ENCODE data around the gene ZFR2.
A peak's percentile ranks its signal among the peaks of the same experiment; 100 is the strongest.

ZFR2 gene

DNA sequence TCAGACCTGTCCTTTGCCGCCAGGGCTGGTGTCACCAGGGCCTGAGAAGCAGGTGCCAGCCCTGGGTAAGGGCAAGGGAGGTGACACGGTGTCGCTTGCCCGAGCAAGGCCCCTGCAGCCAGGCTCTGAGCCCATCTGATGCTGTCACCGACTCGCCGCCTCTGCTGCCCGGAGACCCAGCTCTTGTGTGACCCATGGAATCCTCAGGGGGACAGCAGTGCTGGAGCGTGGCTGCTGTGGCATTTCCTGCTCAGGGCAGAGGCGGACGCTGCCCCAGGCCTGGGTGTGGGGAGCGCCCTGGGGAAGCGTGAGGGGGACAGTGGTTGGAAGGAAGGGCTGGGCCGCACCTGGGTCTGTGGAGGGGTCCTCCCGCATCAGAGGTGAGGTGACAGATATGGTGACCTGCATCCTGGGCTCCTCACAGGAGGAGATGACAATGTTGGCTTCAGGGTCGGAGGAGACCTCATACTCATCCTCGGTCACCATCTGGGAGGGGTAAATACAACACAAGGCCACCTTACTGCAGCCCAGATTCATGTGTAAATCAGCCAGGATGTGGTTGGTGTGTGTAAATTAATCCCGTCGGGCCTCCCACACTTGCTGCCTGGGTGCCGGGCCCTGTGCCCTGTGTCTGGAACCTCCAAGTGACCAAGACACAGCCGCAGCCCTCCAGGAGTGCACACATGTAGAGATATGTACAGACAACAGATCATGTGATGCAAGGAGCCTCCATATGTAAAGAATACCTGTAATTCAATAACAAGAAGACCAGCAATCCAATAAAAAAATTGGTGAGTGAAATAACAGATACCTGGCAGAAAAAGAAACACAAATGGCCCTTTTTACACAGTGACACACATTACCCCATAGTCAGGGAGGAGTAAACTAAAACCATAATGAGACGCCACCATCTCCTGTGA, 55.1 kb downstream of the ZFR2 start:
- peak in 2 of 5 experiments; percentile 51 to 61 for DNase-seq

DNA sequence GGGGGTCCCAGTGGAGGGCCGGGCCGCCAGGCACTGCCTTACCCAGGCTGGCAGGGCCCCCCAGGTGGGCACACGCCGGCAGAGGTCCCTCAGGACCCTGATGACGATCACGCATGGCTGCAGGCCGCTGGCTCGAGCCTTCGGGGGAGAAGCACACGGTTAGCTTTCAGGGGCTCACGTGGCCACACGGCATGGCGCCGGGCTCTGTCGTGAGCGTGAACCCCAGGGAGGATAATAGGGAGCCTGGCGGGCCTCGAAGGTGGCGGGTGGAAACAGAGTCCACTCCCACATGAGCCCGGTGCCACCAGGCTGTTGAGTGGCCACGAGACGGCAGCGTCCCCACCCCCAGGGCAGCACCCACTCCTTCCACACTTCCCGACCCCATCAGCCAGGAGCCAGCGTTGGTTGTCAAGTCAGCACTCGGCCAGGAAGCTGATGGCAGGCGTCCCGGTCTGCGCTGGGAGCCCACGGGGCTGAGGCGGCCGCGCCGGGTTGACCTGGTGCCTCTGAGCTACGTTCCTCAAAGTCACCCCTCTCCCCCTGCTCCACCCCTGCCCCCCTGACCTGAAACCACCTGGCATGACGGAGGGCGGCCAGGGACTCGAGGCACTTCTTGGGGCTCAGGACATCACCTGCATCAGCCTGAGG, 58.0 kb downstream of the ZFR2 start:
- DNase-seq: no peak

DNA sequence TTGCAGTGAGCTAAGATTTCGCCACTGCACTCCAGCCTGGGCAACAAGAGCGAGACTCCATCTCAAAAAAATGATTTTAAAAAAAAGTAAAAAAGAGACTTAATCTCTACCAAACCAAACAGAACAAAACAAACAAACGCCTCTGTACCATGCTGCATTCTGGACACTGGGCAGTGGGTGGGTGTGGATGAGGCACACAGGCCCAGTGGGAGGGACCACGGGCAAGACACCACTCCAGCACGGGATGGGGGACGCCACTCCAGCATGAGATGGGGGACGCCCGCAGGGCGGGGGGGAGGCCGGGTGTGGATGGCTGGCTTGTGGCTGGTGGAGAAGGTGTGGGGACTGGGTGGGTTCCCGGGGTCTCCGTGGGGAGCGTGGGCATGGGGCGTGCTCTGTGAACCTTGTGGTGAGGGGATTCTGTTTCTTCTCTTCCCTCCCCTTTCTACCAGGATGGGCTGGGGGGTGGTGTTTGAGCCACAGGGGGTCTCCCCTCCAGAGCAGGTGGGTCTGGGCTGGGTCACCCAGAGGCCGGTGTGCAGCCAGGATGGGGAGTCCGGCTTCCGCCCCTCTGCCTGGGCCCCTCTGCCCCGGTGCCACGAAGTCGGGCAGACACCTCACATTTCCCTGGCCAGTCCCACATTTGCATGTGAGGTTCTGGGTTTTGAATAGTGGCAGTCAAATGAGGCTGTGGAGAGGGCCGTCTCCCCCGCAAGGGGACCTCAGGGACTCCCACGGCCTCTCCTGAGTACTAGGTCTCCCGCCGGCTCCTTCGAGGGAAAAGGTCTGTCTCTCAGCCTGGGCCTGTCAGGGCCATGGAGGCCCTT, 58.7 kb downstream of the ZFR2 start:
- no peak for DNase-seq

DNA sequence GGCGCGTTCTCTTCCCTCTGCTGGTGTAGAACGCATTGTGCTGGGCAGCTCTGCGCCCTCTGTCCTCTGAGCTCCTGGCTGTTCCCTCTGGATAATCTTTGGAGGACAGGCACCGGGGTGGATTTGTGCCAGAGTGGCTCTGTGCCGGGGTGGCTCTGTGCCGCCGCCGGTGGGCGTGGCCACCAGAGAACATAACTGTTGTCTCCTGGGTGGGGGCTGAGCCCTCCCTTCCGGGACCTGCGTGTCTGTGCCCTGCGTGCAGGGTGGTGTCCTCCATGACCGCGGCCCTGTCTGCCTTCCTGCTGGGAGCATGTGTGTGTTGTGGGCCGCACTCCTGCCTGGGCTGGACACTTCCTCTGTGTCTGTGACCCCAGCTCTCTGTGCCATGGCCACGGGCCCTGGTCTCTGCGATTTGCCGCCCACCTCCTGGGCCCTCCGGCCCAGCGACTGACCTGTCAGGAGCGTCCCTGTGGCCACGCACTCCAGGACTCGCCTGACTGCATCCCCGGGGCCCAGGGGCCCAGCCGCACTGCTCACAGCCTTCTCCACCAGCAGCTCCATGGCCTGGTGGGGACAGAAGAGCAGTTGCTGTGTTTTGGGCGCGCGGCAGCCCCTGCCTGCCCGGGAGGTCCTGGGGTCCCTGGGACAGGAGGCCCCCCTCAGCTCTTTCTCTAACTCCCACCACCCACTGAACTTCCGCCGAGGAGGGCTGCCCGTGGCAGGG, 60.3 kb downstream of the ZFR2 start:
- DNase-seq: no peak

DNA sequence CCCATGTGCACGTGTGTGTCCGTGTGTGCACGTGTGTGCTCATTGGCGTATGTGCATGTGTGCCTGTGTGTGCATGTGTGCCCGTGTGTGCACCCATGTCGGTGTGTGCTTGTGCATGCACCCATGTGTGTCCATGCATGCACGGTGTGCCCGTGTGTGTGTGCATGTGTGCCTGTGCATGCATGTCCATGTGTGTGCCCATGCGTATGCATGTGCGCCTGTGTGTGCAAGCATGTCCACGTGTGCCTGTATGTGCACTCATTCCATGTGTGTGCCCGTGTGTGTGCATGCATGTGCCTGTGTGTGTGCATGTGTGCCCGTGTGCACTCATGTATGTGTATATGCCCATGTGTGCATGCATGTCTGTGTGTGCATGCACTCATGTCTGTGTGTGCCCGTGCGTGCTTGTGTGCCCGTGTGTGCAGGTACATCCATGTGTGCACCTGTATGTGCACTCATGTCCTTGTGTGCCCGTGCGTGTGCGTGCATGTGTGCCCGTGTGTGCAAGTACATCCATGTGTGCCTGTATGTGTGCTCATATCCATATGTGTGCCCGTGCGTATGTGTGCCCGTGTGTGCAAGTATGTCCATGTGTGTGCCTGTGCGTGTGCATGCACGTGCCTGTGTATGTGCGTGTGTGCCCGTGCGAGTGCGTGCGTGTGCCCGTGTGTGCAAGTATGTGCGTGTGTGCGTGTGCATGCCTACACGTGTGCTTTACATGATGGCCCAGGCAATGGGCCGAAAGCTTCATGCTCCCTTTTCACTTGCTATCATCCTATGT, 61.1 kb downstream of the ZFR2 start:
- no peak for DNase-seq

DNA sequence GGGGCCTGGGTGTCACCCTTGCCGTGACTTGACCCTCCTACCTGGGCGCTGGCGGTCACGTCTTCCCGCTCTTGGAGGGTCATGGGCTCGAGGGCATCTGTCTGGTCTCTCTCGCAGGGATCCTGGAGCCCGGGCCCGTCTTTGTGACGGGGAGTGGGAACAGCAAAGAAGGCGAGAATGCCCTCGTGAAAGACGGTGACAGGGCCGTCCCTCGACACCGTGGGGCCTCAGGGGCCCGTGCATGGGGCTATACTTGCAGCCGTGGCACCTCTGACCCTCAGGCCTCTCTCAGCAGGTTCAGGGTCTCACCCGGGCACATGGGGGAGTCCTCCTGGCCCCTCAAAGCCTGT, 61.7 kb downstream of the ZFR2 start:
- no peak for DNase-seq

DNA sequence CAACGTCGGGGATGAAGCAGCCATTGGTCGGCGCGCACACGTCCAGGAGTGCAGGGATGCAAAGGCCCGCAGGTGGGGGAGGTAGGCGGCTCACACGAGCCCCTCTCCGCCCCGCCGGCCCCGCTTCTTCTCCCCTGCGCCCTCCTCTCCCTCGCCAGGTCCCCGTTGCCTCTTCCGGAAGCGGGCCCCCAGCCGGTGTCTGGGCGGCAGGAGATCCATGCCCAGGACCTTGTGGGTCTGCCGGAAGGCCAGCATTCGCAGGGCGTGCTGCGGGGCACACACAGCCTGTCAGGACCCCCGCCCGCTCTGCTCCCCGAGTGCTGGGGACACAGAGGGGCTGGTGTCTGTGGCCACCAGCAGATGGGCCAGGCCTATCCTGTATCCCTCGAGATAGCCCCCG, 63.0 kb downstream of the ZFR2 start:
- DNase-seq: no peak

DNA sequence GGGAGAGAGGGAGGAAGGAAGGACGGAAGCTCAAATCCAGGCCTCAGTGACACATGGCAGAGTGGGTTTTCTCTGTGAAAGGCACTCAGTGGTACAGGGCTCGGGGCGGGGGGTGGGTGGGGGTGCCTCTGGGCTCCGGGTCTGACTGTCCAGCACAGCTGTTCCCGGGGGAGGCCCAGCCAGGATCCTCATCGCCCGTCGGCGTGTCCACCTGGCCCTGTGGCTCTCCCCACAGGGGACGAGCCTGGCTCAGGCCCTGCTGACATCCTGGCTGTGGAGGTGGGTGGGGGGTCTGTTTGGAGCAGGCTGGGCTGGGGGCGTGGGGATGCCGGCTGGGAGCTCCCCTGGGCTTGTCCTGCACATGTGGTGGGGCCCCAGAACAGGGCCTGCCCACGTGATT, 64.4 kb downstream of the ZFR2 start:
- no peak for DNase-seq

DNA sequence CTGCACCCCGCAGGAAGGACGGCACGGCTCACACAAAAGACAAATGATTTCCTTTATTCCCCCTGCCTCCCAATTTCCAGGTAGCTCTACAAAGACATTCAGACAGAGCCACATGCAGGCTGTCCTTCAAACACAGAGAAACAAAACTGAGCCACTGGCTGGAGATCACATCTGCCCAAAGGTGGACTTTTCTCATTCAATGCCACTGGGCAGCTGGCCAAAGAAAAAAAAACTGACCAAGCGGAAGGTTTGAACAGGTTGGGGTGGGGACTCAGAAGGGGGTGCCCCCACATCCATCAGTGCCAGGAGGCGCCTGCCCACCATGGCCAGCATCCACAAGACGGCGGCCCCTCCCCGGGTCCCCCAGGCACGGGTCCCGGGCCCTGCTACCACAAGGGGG, 64.9 kb downstream of the ZFR2 start:
- DNase-seq: no peak

DNA sequence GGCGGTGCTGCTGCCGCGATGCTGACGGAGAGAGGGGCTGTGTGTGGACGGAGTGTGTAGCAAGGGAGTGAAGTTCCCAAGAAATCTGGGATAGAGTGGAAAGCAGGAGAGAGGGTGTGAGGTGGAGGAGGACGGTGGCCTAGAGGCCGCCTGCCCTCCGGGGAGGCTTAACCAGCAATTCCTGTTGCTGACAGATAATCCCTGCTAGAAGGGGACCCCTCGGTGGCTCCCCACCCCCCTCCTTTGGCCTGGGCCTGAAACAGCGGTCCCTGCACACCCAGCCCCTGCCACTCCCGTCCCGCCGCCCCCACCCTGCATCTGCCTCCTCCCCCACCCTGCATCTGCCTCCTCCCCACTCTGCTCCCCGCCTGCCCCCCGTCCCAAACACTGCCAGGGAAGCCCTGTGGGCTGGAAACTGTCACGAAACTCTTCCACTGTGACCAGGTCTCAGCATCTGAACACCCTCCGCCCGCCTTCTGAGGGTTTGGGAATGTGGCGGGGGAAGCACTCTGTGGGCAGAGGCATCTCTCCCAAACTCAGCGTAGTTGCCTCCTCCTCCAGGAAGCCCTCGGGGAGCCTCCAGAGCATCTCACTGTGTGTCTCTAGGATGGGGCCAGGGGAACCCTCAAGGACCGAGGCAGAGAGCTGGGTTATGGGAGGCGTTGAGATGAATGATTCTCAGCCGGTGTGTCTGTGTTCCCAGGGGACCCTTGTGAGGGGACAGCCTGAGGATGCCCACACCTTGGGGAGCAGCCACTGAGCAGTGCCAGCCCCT, 65.5 kb downstream of the ZFR2 start:
- no peak for DNase-seq

DNA sequence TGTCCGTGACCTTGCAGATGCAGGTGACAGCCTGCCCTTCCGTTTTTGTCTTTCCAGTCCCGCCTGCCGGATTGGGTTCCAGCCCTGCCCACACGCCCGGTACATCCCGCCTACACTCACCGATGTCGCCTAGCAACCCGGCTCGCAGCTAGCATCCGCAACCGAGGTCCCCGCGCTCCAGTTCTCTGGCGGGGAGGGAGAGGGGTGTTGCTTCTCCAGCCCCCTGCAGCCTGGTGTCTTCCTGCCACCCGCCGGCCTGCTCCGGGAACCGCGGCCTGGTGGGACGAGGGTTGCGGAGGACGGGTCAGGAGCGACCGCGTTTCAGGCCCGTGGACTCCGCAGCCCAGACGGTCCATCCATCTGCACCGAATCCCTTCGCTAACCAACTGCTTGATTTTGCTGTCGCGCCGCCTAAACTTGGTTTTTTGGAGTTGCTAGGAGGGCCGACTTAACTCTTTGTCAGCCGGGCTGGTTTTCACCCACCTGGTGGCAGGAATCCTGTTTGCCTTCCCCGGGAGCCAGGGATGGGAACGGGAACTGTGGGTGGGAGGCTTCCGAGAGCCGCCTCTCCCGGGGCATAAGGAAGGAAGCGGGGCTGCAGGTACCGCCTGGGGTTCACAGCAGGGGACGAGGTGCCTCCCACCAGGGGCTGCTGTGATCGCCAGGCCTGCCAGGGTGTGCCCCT, 67.3 kb downstream of the ZFR2 start:
- DNase-seq: peak in 4 of 5 experiments; percentile 21 to 80 (median 40)

DNA sequence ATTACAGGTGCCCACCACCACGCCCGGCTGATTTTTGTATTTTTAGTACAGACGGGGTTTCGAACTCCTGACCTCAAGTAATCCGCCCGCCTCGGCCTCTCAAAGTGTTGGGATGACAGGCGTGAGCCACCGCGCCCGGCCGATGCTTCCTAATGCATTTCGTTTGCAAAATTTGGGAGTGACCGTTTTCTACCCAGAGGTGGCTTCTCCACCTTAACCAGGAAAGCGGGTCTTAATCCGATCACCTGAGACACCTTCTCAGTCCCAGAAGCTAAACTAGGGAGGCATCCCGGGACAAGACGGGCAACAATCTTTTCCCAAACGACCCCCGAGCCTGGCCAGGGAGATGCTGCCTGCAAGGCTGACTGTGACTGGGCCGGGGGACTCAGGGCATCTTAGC, 67.8 kb downstream of the ZFR2 start:
- DNase-seq: no peak

DNA sequence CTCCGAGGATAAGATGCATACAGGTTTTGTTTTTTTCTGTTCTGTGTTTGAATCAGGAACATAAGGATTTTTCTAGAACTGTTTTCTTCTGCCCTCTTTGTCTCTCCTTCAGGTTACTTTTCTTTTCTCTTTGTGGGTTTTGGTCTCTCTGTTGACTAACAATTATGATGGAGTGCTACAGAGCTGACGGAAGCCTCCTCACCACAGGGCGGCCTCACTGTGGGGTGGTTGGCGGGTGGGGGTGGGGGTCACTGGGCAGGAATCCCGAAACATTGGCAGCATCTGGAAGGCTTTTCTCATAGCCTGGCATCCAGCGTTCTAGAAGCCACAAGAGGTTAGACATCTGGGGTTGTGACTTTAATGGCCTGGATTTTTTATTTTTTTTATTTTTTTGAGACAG, 70.7 kb downstream of the ZFR2 start:
- peak in 2 of 5 experiments; percentile 70 to 74 for DNase-seq

DNA sequence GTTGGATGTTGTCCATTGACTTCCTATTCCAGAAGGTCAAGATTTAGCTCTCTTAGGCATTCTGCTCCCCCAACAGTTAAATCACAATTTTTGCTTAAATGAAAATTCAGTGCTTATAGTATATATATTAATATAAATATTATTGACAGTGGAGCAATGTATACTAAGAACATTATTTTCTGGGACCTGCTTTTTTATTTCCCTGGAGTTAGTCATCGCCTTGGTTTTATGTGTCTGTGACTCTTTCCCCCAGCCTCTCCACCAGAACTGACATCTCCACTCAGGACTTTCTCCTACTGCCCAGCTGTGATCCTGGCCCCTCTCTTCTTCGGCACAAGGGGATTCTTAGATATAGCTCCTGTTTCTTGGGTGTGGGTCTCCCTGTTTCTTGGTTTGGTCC, 72.5 kb downstream of the ZFR2 start:
- no peak for DNase-seq

DNA sequence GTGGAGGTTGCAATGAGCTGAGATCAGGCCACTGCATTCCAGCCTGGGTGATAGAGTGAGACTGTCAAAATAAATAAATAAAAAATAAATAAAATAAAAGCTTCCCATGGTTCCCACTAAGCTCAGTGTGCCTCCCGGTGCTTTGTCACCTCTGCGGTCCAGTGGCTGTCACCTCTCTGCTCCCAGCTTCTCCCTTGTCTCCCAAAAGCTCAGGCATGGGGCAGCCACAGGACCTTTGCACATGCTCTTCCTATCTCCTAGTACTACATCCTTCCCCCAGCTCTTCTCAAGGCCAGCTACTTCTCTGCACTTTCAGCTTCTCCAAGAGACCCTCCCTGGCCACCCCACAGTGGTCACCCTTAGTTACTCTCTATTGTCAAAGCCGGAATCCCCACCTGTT, 75.0 kb downstream of the ZFR2 start:
- no peak for DNase-seq

DNA sequence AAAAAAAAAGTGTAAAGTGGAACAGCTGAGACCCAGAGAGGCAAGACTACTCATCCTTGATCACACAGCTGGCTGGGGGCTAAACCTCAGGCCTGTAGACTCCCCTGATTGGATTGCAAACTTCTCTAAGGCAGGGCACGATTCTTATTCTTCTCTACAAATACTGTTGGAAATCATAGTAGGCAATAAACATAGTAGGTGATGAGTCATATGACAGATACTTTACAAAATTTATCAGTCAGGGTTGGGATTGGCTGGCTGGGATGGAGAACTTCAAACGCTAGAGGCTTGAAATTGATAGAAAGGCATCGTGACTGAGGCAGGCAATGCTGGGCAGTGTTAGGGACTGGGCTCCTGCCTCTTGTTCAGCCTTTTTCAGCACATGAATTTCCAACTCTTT, 76.7 kb downstream of the ZFR2 start:
- no peak for DNase-seq

DNA sequence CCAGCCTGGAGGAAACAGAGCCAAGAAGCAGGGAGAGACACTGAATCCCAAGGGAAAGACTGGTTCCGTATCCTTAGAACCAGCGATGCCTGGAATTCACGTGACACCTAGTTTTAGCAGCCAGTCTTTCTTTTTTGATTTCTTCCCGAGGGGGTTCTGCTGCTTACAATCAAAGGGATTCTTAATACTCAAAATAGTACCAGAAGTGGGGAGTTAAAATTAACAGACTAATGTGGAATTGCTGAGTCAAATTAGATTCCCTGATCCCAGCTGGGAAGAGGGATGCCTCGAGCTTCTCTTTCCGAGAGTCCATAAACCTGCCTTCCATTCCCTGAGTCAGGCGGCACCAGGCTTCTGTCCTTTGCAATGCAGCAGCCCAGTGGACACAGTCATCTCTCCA, 77.9 kb downstream of the ZFR2 start:
- no peak for DNase-seq

DNA sequence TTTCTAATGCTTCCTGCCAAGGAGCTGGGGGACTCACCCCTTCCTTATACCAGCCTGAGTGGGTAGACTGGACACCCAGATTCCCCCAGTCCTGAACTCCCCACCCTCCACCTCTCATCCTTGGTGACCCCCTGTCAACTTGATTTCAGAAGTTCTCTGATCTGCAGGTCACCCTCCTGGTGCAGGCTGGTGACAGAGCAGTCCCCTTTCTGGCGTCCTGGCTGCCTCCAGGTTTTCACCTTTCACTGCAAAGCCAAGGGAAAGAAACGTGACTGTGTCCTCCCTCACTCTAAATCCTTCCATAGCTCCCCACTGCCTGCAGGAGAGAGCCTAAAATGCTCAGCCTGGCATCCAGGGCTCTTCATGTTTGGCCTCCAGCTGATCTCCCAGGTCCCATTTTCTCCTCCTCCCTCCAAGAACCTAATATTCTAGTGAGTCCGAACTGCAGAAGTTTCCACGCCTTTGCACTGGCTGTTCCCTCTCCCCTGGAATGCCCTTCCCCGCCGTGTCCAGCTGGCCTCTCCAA, 78.6 kb downstream of the ZFR2 start:
- DNase-seq: no peak

DNA sequence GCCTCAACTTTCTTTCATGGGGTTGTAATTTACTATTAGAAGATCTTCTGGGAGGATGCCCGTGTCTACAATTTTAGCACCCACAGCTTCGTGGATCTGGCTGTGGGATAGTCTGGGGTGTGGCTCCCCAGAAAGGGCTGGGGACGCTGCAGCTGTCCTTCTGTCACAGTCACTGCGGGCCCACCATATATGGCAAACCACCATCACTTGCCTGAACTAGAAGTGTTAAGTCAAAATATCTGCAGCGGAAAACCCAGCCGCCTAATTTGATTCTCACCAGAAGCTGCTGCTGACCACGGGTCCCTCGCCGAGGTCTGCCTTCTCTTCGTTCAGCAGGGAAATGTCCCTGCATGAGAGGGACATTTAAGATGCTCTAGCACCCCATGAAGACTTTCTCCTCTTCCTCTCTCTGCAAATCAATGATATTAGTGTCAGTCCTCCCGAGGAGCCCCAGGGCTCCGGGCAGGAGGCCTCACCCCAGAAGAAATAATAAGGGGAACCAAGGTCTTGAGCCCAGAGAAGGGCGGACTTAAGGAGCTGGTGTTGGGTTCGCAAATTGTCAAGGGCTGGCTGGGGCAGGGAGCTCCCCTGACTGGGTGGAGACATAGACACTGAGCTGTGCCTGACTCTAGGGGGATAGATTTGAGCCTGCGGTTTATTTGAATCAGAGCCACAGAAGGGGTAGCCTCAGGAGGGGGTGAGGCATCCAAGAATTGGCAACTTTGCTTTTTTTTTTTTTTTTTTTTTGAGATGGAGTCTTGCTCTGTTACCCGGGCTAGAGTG, 79.7 kb downstream of the ZFR2 start:
- DNase-seq: peak in 1 of 5 experiments; percentile 60

Data from T-helper 2 cell (primary cell).